ENCODE results near the gene MAML3.

MAML3 gene

GRCh38 chr4:139744232-139744631 is 409.8 kb downstream of the MAML3 start:
- DNase-seq, result no peak
- no peak for TF ChIP-seq GATA1 (IDR thresholded peaks at IDR 0.05; ENCODE audit: low read depth, low read length)
- TF ChIP-seq POLR2A (IDR thresholded peaks at IDR 0.05; ENCODE audit: low read length), result no peak

- DNase-seq, result no peak
- TF ChIP-seq GATA1 (IDR thresholded peaks at IDR 0.05; ENCODE audit: low read depth, low read length) (no peak), POLR2A (IDR thresholded peaks at IDR 0.05; ENCODE audit: low read length) (no peak)
Measured at GRCh38 chr4:139743027-139743426, 411.0 kb downstream of the MAML3 start.

- no peak for TF ChIP-seq POLR2A (IDR thresholded peaks at IDR 0.05; ENCODE audit: low read length)
- DNase-seq, result peak; percentile 26 to 28
Measured at GRCh38 chr4:139740531-139741041, 413.4 kb downstream of the MAML3 start.

GRCh38 chr4:139740121-139740520 is 413.9 kb downstream of the MAML3 start:
- TF ChIP-seq GATA1 (IDR thresholded peaks at IDR 0.05; ENCODE audit: low read depth, low read length) (no peak), POLR2A (IDR thresholded peaks at IDR 0.05; ENCODE audit: low read length) (no peak)
- DNase-seq, result no peak

- DNase-seq, result no peak
- no peak for TF ChIP-seq POLR2A (IDR thresholded peaks at IDR 0.05; ENCODE audit: low read length)
- no peak for TF ChIP-seq GATA1 (IDR thresholded peaks at IDR 0.05; ENCODE audit: low read depth, low read length)
Measured at GRCh38 chr4:139738846-139739613, 415.0 kb downstream of the MAML3 start.

GRCh38 chr4:139736661-139737060 is 417.3 kb downstream of the MAML3 start:
- no peak for DNase-seq
- TF ChIP-seq POLR2A (IDR thresholded peaks at IDR 0.05; ENCODE audit: low read length), result no peak

- no peak for DNase-seq
Measured at GRCh38 chr4:139736274-139736660, 417.7 kb downstream of the MAML3 start.

GRCh38 chr4:139735381-139736273 is 418.4 kb downstream of the MAML3 start:
- TF ChIP-seq POLR2A (IDR thresholded peaks at IDR 0.05; ENCODE audit: low read length) (no peak), GATA1 (IDR thresholded peaks at IDR 0.05; ENCODE audit: low read depth, low read length) (no peak)
- no peak for DNase-seq

More at GRCh38 chr4:139736274-139736660, 417.7 kb downstream of the MAML3 start:
- TF ChIP-seq POLR2A (IDR thresholded peaks at IDR 0.05; ENCODE audit: low read length) (no peak), GATA1 (IDR thresholded peaks at IDR 0.05; ENCODE audit: low read depth, low read length) (no peak)

- DNase-seq, result peak; percentile 63 to 75
- no peak for TF ChIP-seq POLR2A (IDR thresholded peaks at IDR 0.05; ENCODE audit: low read length)
- no peak for TF ChIP-seq GATA1 (IDR thresholded peaks at IDR 0.05; ENCODE audit: low read depth, low read length)
Measured at GRCh38 chr4:139734875-139735380, 419.1 kb downstream of the MAML3 start.

- TF ChIP-seq GATA1 (IDR thresholded peaks at IDR 0.05; ENCODE audit: low read depth, low read length), result no peak
- no peak for TF ChIP-seq POLR2A (IDR thresholded peaks at IDR 0.05; ENCODE audit: low read length)
- no peak for DNase-seq
Measured at GRCh38 chr4:139734201-139734874, 419.6 kb downstream of the MAML3 start.

- peak; percentile 7 to 33 for DNase-seq
Measured at GRCh38 chr4:139732991-139733570, 420.9 kb downstream of the MAML3 start.

GRCh38 chr4:139728840-139729239 is 425.1 kb downstream of the MAML3 start:
- TF ChIP-seq POLR2A (IDR thresholded peaks at IDR 0.05; ENCODE audit: low read length), result no peak
- TF ChIP-seq GATA1 (IDR thresholded peaks at IDR 0.05; ENCODE audit: low read depth, low read length), result no peak
- no peak for DNase-seq

More at GRCh38 chr4:139732991-139733570, 420.9 kb downstream of the MAML3 start:
- no peak for TF ChIP-seq POLR2A (IDR thresholded peaks at IDR 0.05; ENCODE audit: low read length)
- no peak for TF ChIP-seq GATA1 (IDR thresholded peaks at IDR 0.05; ENCODE audit: low read depth, low read length)

GRCh38 chr4:139728146-139728545 is 425.8 kb downstream of the MAML3 start:
- TF ChIP-seq POLR2A (IDR thresholded peaks at IDR 0.05; ENCODE audit: low read length), result no peak
- TF ChIP-seq GATA1 (IDR thresholded peaks at IDR 0.05; ENCODE audit: low read depth, low read length), result no peak
- DNase-seq, result no peak
